Endothelial cell of umbilical vein (primary cell): Measurements from ENCODE around the gene ARID2. TPM values are rescaled to one million over a fixed set of nuclear protein-coding genes. Genes with fewer than 3 reads are reported as not detected.

Experiments used
- BruUV-seq: library from RNA; stranded (reverse); fragments of 400-500 nt; replicated peaks from 2 replicates; lab custom pipeline; 2021; lab: Mats Ljungman, UMichigan
- CTCF ChIA-PET: fragments of 300-600, 350-600 bp; sonication (Branson Sonifier 250); formaldehyde crosslinking; loops from one replicate; lab custom pipeline; 2021; ENCODE audit warnings: antibody characterized with exemption, inconsistent platforms; lab: Charles Lee
- POLR2A ChIA-PET: fragments of 300-600, 350-600 bp; sonication (Branson Sonifier 250); formaldehyde crosslinking; loops from one replicate; lab custom pipeline; 2021; ENCODE audit warnings: antibody characterized with exemption, inconsistent platforms; lab: Charles Lee
- DNase-seq: peaks from one replicate; pipeline ENCODE4 v3.0.0-alpha.2; 2011; ENCODE audit warnings: low read depth, low spot score
- FAIRE-seq: peaks from 2 replicates; lab custom pipeline; 2011; peaks lifted over from hg19 to GRCh38; lab: Jason Lieb, UNC
- H2AFZ ChIP-seq: 2 replicates; pipeline ENCODE4 v1.6.0; 2012; ENCODE audit warnings: low read depth, low read length, control low read depth, inconsistent platforms
- H3K27ac ChIP-seq: 2 replicates; pipeline ENCODE4 v1.5.1; 2011; ENCODE audit warnings: low read depth, mild to moderate bottlenecking, control low read depth, low read length, moderate library complexity; ENCODE audit not compliant: insufficient read depth
- H3K27me3 ChIP-seq, 2 experiments: 2 replicates each; pipeline versions ENCODE4 v1.6.0 to v1.6.1; 2011; ENCODE audit warnings: low read length in 2 of 2, mixed read lengths in 1 of 2; ENCODE audit not compliant: control insufficient read depth in 2 of 2, insufficient read depth in 2 of 2
- H3K36me3 ChIP-seq, 2 experiments: 2 replicates in 1 of 2; 3 replicates in 1 of 2; pipeline ENCODE4 v1.5.1; 2011; ENCODE audit warnings: low read length in 2 of 2, mild to moderate bottlenecking in 1 of 2, moderate library complexity in 1 of 2; ENCODE audit not compliant: control insufficient read depth in 2 of 2, insufficient read depth in 2 of 2; ENCODE audit errors: extremely low read depth in 1 of 2
- H3K4me1 ChIP-seq: 3 replicates; pipeline ENCODE4 v1.5.1; 2011; ENCODE audit warnings: mild to moderate bottlenecking, low read length; ENCODE audit not compliant: control insufficient read depth, insufficient read depth; ENCODE audit errors: extremely low read depth
- H3K4me2 ChIP-seq: 2 replicates; pipeline ENCODE4 v1.6.1; 2011; ENCODE audit warnings: low read length, control low read depth, mixed read lengths; ENCODE audit not compliant: insufficient read depth
- H3K4me3 ChIP-seq, 3 experiments: fragments of 200-600 bp in 1 of 3; sonication (generic), shearing (Covaris generic) in 1 of 3; replicated peaks in 1 of 3; 2 replicates each; pipeline ENCODE4 v1.5.1; 2011 to 2016; ENCODE audit warnings: control low read depth in 3 of 3, low read length in 3 of 3, mild to moderate bottlenecking in 2 of 3, inconsistent platforms in 1 of 3, low read depth in 1 of 3, moderate library complexity in 1 of 3; ENCODE audit not compliant: insufficient read depth in 1 of 3
- H3K79me2 ChIP-seq: 2 replicates; pipeline ENCODE4 v1.6.0; 2012; ENCODE audit warnings: low read length, inconsistent platforms; ENCODE audit not compliant: control insufficient read depth, insufficient read depth
- H3K9ac ChIP-seq: replicated peaks from 2 replicates; pipeline ENCODE3; 2011; ENCODE audit warnings: low read length, control low read depth; ENCODE audit not compliant: insufficient read depth; ENCODE audit errors: extremely low read depth
- H3K9me1 ChIP-seq: replicated peaks from 3 replicates; pipeline ENCODE4 v1.6.0; 2011; ENCODE audit warnings: mild to moderate bottlenecking, low read length; ENCODE audit not compliant: control insufficient read depth, insufficient read depth; ENCODE audit errors: extremely low read depth
- H3K9me3 ChIP-seq: replicated peaks from 2 replicates; pipeline ENCODE4 v1.5.1; 2012; ENCODE audit warnings: low read length, inconsistent platforms; ENCODE audit not compliant: control insufficient read depth, insufficient read depth
- H4K20me1 ChIP-seq: replicated peaks from 2 replicates; pipeline ENCODE3; 2011; ENCODE audit warnings: mild to moderate bottlenecking, low read length; ENCODE audit not compliant: control insufficient read depth, insufficient read depth; ENCODE audit errors: extremely low read depth
- EZH2 ChIP-seq: IDR thresholded peaks from 2 replicates; pipeline ENCODE4 v1.6.1; 2012; ENCODE audit warnings: borderline replicate concordance, low read depth, mild to moderate bottlenecking, moderate library complexity, low read length, inconsistent platforms; ENCODE audit not compliant: severe bottlenecking
- FOS ChIP-seq: IDR thresholded peaks from 2 replicates; pipeline ENCODE4 v1.6.1; 2011; ENCODE audit warnings: mild to moderate bottlenecking, low read length, moderate library complexity, borderline replicate concordance; ENCODE audit not compliant: insufficient read depth
- GATA2 ChIP-seq: IDR thresholded peaks from 2 replicates; pipeline ENCODE4 v1.7.0; 2011; ENCODE audit warnings: low read depth, mild to moderate bottlenecking, moderate library complexity, mixed read lengths, low read length; ENCODE audit not compliant: insufficient read length, insufficient read depth
- JUN ChIP-seq: IDR thresholded peaks from 2 replicates; pipeline ENCODE4 v1.6.1; 2011; ENCODE audit warnings: borderline replicate concordance, low read depth; ENCODE audit not compliant: insufficient read length, insufficient read depth
- MYC ChIP-seq: IDR thresholded peaks from one replicate; pipeline ENCODE4 v1.6.1; 2011; ENCODE audit warnings: mild to moderate bottlenecking, low read depth, low read length
- POLR2A ChIP-seq: IDR thresholded peaks from 2 replicates; pipeline ENCODE4 v1.6.1; 2012; ENCODE audit warnings: low read depth, mild to moderate bottlenecking, control low read depth, low read length
- POLR2AphosphoS5 ChIP-seq: IDR thresholded peaks from 2 replicates; pipeline ENCODE4 v1.6.1; 2012; ENCODE audit warnings: low read depth, mild to moderate bottlenecking, control low read depth, low read length, moderate library complexity; ENCODE audit not compliant: insufficient read depth
- dilution Hi-C: fragments of 300-500 bp; cut with MboI; formaldehyde crosslinking; loops from one replicate; pipeline ENCODE4 v1.15.0; 2019; ENCODE audit warnings: low sequenced_read_pairs; ENCODE audit not compliant: extremely low pct_ligation_motif_present
- intact Hi-C: fragments of 100-400 bp; cut with micrococcal nuclease; formaldehyde crosslinking; loops from one replicate; pipeline ENCODE4 v1.10.0; 2022
- polyA plus RNA-seq, 4 experiments: library from polyadenylated mRNA; depleted of rRNA in 3 of 4; stranded (reverse) in 3 of 4; unstranded in 1 of 4; fragments of >200 nt; gene quantifications; 2 replicates each; pipeline versions ENCODE4 v1.2.1 to v1.2.3, GENCODE V29; 2011 to 2012; ENCODE audit warnings: missing spikeins in 1 of 4
- total RNA-seq: library from RNA; stranded (reverse); gene quantifications from 2 replicates; pipeline ENCODE4 v1.2.3, GENCODE V29; 2021
- TF ChIP-seq, protein P1 (sequence below): IDR thresholded peaks from 2 replicates; pipeline ENCODE4 v1.6.1; 2011; ENCODE audit not compliant: insufficient read depth, insufficient read length
- TF ChIP-seq, protein P2 (sequence below), 2 donors: IDR thresholded peaks; 1 replicate in 1 of 2; 2 replicates in 1 of 2; pipeline ENCODE4 v1.5.1; 2011; ENCODE audit warnings: low read length in 2 of 2, mild to moderate bottlenecking in 2 of 2, moderate library complexity in 2 of 2, control low read depth in 1 of 2, inconsistent platforms in 1 of 2, low read depth in 1 of 2; ENCODE audit not compliant: insufficient read depth in 1 of 2; ENCODE audit errors: extremely low read depth in 1 of 2

ARID2 gene
- total and polyA plus RNA-seq, 2 donors (not counting 3 experiments of a cell fraction or from before 2014, with no cell fraction given) = 10.8 to 26.7 TPM

DNA sequence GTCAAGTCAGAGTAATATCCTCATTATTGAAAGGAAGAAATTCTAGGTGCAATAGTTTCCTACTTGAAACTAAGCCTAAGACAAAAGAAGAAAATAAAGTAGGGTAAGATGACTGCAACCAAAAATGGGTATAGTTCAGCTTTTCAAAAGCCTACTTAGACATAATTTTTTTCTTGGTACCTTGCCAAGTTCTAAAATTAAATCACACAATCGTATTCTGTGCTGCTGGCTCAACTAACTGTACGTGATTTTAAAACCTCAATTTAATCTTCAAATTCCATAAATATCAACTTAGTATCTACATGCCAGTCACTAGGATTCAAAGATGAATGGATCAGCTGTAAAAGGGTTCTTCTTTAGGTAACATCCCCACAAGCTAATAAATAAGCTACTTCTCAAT is 204.0 kb downstream of the ARID2 start:
- Histone ChIP-seq H3K79me2 (no peaks in the 10 kb centered on the region), H4K20me1 (peaks cover 3% of the 10 kb centered on the region), H3K4me1 (no peaks in the 10 kb centered on the region), H3K4me2 (no peak overlapping the region), H2AFZ (no peak overlapping the region), H3K9me1 (no peaks in the 10 kb centered on the region), H3K36me3 (peaks cover 0 to 12% of the 10 kb centered on the region in 2 experiments), H3K9ac (no peak overlapping the region), H3K27ac (no peak overlapping the region), H3K4me3 (no peak overlapping the region), H3K27me3 (no peaks in the 10 kb centered on the region), H3K9me3 (no peaks in the 10 kb centered on the region)
- POLR2A ChIA-PET = no interaction called here
- no peak for TF ChIP-seq POLR2A
- TF ChIP-seq, protein P1, sequence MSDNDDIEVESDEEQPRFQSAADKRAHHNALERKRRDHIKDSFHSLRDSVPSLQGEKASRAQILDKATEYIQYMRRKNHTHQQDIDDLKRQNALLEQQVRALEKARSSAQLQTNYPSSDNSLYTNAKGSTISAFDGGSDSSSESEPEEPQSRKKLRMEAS = no peak
- TF ChIP-seq FOS = no peak
- TF ChIP-seq POLR2AphosphoS5 = no peak
- TF ChIP-seq GATA2 = no peak
- no peak for TF ChIP-seq JUN
- no peak for TF ChIP-seq MYC
- TF ChIP-seq, protein P2, sequence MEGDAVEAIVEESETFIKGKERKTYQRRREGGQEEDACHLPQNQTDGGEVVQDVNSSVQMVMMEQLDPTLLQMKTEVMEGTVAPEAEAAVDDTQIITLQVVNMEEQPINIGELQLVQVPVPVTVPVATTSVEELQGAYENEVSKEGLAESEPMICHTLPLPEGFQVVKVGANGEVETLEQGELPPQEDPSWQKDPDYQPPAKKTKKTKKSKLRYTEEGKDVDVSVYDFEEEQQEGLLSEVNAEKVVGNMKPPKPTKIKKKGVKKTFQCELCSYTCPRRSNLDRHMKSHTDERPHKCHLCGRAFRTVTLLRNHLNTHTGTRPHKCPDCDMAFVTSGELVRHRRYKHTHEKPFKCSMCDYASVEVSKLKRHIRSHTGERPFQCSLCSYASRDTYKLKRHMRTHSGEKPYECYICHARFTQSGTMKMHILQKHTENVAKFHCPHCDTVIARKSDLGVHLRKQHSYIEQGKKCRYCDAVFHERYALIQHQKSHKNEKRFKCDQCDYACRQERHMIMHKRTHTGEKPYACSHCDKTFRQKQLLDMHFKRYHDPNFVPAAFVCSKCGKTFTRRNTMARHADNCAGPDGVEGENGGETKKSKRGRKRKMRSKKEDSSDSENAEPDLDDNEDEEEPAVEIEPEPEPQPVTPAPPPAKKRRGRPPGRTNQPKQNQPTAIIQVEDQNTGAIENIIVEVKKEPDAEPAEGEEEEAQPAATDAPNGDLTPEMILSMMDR (IDR thresholded peaks at IDR 0.05; ENCODE audit: extremely low read depth in 1 of 2, insufficient read depth in 1 of 2, low read depth in 1 of 2, low read length in 2 of 2) = no peak
- TF ChIP-seq EZH2 = no peak
- DNase-seq (no peak), FAIRE-seq (peak; percentile 8)
- intact Hi-C loops (no loop called here), dilution Hi-C loops (no loop called here)
- CTCF ChIA-PET = interaction anchor here (1.2 kb wide), 1 partner anchor 171 kb away, joined by 3 read pairs; no protein-coding TSS in a partner anchor
- no TSS peak for BruUV-seq
